K562 (cell line): ENCODE data around the gene CLEC18A. TPM values are rescaled to one million over a fixed set of nuclear protein-coding genes. Genes with fewer than 3 reads are reported as not detected.

Source experiments
- ETS2 ChIP-seq: IDR thresholded peaks from 2 replicates; pipeline ENCODE4 v1.6.1; 2016; ENCODE audit warnings: borderline replicate concordance, missing genetic modification characterization, mild to moderate bottlenecking, moderate library complexity, missing compliant biosample characterization; ENCODE audit not compliant: poor library complexity, severe bottlenecking
- ZNF282 ChIP-seq: sonication (generic); formaldehyde crosslinking; IDR thresholded peaks from 2 replicates; pipeline ENCODE4 v1.8.1; 2023; ENCODE audit warnings: missing genetic modification reagents
- polyA plus RNA-seq, 8 experiments: library from polyadenylated mRNA; depleted of rRNA in 4 of 8; stranded (reverse) in 5 of 8; unstranded in 3 of 8; fragments of >200 nt; fragmentation: Nextera tagmentation in 2 of 8; fragmentation: Illumina TruSeq in 1 of 8; extraction: Ambion mirVana in 2 of 8; extraction: Trizol in 1 of 8; gene quantifications; 2 replicates each; pipeline versions ENCODE4 v1.2.1 to v1.2.3, GENCODE V29; 2011 to 2014; ENCODE audit warnings: inconsistent platforms in 1 of 8, missing spikeins in 1 of 8
- total RNA-seq, 7 experiments: library from RNA; depleted of rRNA in 6 of 7; stranded (reverse); fragments of >200 nt in 6 of 7; fragmentation: Illumina TruSeq in 2 of 7; extraction: Trizol in 2 of 7; gene quantifications; 2 replicates each; pipeline versions ENCODE4 v1.2.1 to v1.2.3, GENCODE V29; 2011 to 2021; ENCODE audit warnings: low replicate concordance in 1 of 7
- TF ChIP-seq, protein P1 (sequence below): fragments of 450-650 bp; IDR thresholded peaks from 2 replicates; pipeline ENCODE4 v1.6.1; 2016; ENCODE audit warnings: mild to moderate bottlenecking, moderate library complexity

CLEC18A gene
- total and polyA plus RNA-seq, 9 of the 15 experiments (the other 6 are each of a cell fraction or from before 2014, with no cell fraction given): 0.08 to 0.33 (median 0.23) TPM; not detected in 2

DNA sequence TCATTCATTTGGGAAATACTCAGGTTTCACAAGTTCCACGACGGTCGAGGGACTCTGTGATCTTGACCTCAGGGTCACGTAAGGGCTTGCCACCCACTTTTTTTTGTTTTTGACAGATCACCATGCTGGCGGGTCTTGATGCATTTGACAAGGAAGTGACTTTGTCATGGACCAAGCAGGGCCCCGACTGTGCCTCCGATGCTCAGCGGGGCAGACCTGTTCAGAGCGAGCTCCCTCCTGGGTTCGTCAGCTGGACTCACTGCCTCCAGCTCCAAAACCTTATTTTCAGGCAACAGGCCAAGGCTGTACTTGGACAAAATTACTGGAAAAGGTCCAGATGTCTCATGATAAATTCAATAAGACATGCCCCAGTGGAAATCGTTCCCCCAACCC, 9.0 kb upstream of the CLEC18A start (continued):
- TF ChIP-seq, protein P1, sequence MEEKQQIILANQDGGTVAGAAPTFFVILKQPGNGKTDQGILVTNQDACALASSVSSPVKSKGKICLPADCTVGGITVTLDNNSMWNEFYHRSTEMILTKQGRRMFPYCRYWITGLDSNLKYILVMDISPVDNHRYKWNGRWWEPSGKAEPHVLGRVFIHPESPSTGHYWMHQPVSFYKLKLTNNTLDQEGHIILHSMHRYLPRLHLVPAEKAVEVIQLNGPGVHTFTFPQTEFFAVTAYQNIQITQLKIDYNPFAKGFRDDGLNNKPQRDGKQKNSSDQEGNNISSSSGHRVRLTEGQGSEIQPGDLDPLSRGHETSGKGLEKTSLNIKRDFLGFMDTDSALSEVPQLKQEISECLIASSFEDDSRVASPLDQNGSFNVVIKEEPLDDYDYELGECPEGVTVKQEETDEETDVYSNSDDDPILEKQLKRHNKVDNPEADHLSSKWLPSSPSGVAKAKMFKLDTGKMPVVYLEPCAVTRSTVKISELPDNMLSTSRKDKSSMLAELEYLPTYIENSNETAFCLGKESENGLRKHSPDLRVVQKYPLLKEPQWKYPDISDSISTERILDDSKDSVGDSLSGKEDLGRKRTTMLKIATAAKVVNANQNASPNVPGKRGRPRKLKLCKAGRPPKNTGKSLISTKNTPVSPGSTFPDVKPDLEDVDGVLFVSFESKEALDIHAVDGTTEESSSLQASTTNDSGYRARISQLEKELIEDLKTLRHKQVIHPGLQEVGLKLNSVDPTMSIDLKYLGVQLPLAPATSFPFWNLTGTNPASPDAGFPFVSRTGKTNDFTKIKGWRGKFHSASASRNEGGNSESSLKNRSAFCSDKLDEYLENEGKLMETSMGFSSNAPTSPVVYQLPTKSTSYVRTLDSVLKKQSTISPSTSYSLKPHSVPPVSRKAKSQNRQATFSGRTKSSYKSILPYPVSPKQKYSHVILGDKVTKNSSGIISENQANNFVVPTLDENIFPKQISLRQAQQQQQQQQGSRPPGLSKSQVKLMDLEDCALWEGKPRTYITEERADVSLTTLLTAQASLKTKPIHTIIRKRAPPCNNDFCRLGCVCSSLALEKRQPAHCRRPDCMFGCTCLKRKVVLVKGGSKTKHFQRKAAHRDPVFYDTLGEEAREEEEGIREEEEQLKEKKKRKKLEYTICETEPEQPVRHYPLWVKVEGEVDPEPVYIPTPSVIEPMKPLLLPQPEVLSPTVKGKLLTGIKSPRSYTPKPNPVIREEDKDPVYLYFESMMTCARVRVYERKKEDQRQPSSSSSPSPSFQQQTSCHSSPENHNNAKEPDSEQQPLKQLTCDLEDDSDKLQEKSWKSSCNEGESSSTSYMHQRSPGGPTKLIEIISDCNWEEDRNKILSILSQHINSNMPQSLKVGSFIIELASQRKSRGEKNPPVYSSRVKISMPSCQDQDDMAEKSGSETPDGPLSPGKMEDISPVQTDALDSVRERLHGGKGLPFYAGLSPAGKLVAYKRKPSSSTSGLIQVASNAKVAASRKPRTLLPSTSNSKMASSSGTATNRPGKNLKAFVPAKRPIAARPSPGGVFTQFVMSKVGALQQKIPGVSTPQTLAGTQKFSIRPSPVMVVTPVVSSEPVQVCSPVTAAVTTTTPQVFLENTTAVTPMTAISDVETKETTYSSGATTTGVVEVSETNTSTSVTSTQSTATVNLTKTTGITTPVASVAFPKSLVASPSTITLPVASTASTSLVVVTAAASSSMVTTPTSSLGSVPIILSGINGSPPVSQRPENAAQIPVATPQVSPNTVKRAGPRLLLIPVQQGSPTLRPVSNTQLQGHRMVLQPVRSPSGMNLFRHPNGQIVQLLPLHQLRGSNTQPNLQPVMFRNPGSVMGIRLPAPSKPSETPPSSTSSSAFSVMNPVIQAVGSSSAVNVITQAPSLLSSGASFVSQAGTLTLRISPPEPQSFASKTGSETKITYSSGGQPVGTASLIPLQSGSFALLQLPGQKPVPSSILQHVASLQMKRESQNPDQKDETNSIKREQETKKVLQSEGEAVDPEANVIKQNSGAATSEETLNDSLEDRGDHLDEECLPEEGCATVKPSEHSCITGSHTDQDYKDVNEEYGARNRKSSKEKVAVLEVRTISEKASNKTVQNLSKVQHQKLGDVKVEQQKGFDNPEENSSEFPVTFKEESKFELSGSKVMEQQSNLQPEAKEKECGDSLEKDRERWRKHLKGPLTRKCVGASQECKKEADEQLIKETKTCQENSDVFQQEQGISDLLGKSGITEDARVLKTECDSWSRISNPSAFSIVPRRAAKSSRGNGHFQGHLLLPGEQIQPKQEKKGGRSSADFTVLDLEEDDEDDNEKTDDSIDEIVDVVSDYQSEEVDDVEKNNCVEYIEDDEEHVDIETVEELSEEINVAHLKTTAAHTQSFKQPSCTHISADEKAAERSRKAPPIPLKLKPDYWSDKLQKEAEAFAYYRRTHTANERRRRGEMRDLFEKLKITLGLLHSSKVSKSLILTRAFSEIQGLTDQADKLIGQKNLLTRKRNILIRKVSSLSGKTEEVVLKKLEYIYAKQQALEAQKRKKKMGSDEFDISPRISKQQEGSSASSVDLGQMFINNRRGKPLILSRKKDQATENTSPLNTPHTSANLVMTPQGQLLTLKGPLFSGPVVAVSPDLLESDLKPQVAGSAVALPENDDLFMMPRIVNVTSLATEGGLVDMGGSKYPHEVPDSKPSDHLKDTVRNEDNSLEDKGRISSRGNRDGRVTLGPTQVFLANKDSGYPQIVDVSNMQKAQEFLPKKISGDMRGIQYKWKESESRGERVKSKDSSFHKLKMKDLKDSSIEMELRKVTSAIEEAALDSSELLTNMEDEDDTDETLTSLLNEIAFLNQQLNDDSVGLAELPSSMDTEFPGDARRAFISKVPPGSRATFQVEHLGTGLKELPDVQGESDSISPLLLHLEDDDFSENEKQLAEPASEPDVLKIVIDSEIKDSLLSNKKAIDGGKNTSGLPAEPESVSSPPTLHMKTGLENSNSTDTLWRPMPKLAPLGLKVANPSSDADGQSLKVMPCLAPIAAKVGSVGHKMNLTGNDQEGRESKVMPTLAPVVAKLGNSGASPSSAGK: no peak
- no peak for TF ChIP-seq ZNF282
- TF ChIP-seq ETS2 (tag): no peak
- TF ChIP-seq, all 486 proteins: peak for 0
